Activated effector memory CD4-positive, alpha-beta T cell treated with Interleukin-2 at 50 U/mL for 16 hours (primary cell): ENCODE data around the gene PRKCG.
"Not testable (repeated sequence)": the region's sequence is repeated elsewhere in the genome, so short reads cannot be mapped to it uniquely, and the experiment has no call there.

Source experiments
- DNase-seq: peaks from one replicate; pipeline ENCODE4 v3.0.0-alpha.2; 2020

The PRKCG gene

DNA sequence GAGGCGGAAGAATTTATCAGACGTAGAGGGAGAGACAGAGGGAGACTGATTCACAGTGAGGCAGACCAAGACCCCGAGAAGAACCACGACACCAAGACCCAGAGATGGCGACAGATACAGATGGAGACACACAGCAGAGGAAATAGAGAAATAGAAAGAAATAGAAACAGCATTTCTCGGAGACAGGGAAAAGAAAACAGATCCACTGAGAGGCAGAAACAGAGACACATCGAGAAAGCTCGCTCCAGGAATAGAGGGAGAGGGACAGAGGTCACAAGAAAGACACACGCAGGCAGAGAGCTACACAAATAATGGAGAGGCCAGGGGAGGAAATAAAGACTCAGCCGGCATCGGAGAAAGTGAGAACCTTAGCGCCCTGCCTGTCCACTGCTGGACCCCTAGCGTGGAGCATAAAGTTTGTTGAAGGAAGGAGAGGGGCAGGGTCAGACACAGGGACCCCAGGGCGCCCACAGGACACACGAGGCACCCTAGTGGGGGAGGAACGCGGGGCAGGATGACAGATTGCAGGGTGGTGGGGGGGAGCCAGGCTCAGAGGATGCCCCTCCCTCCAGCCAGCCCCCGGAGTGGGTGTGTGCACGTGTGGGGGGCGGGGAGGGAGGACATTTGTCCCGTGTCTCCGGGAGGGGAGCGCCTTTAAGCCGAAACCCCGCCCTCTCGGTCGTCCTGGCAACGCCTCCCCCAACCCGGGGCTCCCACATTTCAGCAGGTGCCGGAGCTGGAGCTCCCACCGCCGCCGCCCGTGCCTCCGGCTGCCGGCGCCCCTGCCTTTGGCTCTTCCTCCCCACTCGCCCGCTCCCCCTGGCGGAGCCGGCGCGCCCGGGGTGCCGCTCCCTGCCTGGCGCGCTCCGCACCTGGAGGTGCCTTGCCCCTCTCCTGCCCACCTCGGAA is at the start of gene PRKCG:
PRKCG (plus strand) TSS at position 716 of the 909 bp plus-strand sequence. CDS start 298 bp downstream, outside the sequence.
- no peak for DNase-seq

GRCh38 chr19:53832861-53833260 is 49.1 kb upstream of the PRKCG start:
- not testable (repeated sequence) for DNase-seq

GRCh38 chr19:53838446-53838845 is 43.6 kb upstream of the PRKCG start:
- not testable (repeated sequence) for DNase-seq

DNA sequence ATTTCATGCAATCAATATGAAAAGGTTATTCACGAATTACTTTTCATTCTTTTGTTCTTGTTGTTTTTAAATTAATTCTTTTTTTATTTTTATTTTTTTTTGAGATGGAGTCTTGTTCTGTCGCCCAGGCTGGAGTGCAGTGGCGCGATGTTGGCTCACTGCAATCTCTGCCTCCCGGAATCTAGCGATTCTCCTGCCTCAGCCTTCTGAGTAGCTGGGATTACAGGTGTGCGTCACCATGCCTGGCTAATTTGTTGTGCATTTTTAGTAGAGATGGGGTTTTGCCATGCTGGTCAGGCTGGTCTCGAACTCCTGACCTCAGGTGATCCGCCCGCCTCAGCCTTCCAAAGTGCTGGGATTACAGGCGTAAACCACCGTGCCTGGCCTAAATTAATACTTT is 41.8 kb upstream of the PRKCG start:
- DNase-seq = not testable (repeated sequence)

- not testable (repeated sequence) for DNase-seq
Measured at GRCh38 chr19:53840914-53841313, 41.1 kb upstream of the PRKCG start.

DNA sequence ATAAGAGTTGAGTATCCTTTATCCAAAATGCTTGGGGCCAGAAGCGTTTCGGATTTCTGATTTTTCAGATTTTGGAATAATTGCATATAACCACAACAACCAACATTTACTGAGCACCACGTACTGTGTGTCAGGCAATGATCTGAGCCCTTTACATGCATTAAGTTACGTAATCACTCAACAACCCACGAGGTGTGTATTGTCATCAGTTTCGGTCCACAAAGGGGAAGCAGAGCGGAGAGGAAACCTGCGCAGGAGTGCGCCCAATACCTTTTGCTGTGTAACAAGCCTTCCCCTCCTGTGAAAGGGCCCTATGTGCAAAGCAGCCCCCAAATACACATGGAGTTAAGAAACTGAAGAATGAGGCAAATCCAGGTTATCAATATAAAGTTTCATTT is 37.1 kb upstream of the PRKCG start:
- no peak for DNase-seq

DNA sequence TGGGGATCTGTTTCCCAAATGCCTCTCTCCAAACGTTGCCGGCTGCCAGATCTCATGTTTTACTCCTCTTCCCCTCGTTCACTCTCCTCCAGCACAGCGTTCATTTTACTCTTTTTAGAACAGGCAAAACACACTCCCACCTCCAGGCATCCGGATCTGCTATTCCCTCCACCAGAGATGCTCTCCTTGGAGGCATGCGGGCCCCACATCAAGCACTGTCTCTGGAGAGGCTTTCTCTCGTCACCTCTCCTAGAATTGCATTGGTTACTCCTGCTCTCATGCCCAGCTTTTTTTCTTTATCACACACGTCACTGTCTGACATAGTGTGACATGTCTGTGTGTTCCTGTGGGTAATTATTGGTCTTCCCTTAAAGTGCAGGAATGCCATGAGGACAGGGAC is 34.4 kb upstream of the PRKCG start:
- DNase-seq = no peak

DNA sequence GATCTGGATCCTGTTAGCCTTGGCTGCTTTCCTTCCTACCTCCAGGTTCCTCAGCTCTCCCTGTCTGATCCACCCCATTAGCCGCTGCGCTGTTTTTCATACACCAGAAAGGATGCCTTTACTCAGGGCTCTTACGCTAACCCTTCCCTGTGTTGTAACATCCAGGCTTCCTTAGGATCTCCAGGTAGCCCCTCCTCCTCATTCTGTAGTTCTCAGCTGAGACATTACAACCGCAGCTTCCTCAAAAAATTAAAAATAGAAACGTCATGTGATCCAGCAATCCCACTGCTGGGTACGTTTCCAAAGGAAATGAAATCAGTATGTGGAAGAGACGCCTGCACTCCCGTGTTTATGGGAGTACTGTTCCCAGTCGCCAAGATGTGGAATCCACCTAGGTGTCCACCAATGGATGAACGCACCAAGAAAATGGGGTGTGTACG is 32.7 kb upstream of the PRKCG start:
- no peak for DNase-seq

DNA sequence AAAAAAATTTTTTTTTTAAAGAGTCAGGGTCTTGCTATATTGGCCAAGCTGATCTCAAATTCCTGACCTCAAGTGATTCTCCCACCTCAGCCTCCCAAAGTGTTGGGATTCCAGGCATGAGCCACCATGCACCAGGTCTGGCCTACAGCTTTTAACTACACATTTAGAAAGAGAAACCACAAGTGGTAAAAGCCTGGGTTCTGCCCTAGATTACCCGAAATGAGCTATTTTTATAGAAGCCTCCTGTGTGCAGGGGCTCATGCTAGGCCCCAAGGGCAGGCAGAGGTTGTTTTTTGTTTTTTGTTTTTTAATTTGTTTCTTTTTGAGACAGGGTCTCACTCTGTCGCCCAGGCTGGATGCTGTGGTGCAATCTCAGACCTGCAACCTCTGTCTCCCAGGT is 28.3 kb upstream of the PRKCG start:
- no peak for DNase-seq

GRCh38 chr19:53864308-53864836 is 17.6 kb upstream of the PRKCG start:
- DNase-seq = no peak

GRCh38 chr19:53865523-53865917 is 16.5 kb upstream of the PRKCG start:
- no peak for DNase-seq

DNA sequence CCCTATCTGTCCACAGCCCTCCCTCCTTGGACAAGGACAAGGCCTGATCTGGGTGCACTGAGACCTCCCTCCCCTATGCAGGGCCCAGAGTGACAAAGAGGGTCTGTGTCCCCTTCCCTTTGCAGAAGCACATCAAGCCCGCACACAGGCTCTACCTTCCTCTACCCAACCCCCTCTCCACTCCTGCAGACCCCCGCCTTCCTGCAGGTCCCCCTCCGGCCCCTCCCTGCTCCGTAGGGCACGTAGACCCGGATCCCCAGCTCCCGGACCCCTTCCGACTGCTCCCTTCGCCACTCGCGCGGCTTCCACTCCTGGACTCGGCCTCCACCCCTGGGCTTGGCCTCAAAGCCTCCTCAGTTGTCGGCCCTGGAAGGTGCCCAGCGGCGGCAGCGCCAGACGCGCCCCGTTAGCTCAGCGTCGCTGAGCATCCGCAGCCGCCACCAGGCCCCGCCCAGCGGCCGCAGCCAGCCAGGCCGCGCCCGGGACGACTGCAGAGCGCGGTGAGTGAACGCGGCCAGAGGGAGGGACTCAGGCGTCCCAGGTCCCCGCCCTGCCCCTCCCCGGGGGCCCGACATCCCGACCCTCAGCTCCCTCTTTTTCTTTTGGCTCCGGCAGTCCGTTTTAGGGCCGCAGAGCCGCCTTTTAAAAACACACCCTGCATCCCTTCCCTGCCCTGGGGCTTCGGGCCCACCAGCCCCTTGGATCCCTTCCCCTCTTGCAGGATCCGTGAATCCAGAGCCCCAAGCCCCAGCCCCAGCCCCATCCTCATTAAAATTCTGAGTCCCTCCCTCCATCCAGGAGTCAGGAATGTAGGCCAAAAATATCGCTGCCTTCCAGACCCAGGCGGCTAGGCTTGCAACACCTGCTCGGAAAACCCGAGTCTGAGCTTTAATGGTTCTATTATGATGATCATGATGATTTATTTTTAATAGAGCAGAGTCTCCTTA is 15.8 kb upstream of the PRKCG start:
- DNase-seq = peak; percentile 62

DNA sequence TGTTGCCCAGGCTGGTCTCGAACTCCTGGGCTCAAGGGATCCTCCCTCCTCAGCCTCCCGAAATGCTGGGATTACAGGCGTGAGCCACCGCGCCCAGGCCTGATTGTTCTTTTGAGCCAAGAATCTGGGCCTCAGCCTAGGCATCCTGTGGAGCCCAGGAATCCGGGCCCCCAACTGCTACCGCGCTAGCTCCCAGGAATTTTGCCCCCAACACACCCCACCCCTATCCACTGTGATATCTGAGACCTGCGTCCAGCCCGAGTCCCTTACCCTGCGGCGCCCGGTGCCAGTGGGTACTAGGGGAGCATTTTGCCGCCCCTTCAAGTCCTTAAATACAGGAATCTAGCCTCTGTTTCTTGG is 15.2 kb upstream of the PRKCG start:
- DNase-seq = no peak

DNA sequence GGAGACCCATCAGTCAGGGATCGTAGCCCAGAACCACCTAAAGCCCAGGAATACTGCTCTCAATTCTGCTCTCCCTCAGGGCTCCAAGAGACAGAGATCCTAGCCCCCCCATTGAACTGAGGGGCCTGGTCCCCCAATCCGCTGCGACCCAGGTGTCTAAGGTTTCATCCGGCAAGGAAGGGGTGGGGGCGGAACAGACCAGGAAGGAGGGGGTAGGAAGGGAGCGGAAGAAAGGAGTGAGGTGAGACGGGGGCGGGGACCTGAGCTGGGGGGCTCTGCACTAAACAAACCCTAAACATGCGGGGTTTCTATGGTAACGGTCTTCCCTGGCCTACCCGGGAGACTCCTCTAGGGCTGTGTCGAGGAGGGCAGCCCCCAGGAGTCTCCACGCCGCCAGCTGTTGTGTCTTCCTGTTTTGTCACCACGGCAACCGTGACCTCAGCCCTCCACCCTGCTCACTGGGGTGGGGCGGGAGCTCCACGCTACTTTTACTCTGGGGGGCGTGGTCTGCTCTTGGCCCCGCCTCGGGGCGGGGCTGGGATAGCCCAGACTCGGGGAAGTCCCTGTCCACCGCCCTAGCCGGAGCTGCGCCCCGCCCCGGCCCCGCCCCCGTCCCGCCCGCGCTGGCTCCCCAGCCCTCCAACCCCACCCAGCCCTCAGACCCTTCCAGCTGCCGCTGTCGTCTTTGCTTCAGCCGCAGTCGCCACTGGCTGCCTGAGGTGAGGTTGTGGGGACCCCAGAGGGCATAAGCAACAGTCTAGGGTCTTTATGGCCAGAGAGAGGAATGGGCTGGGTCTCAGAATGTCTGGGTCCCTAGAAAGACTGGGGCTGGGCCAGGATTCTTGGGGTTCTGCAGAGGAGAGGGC is 14.5 kb upstream of the PRKCG start, which contains the start of gene MYADM:
MYADM (plus strand) TSS at position 659 of the 866 bp plus-strand sequence. CDS start 5,647 bp downstream, outside the sequence.
- peak; percentile 100 for DNase-seq

- DNase-seq = no peak
Measured at GRCh38 chr19:53868091-53868891, 13.7 kb upstream of the PRKCG start.

DNA sequence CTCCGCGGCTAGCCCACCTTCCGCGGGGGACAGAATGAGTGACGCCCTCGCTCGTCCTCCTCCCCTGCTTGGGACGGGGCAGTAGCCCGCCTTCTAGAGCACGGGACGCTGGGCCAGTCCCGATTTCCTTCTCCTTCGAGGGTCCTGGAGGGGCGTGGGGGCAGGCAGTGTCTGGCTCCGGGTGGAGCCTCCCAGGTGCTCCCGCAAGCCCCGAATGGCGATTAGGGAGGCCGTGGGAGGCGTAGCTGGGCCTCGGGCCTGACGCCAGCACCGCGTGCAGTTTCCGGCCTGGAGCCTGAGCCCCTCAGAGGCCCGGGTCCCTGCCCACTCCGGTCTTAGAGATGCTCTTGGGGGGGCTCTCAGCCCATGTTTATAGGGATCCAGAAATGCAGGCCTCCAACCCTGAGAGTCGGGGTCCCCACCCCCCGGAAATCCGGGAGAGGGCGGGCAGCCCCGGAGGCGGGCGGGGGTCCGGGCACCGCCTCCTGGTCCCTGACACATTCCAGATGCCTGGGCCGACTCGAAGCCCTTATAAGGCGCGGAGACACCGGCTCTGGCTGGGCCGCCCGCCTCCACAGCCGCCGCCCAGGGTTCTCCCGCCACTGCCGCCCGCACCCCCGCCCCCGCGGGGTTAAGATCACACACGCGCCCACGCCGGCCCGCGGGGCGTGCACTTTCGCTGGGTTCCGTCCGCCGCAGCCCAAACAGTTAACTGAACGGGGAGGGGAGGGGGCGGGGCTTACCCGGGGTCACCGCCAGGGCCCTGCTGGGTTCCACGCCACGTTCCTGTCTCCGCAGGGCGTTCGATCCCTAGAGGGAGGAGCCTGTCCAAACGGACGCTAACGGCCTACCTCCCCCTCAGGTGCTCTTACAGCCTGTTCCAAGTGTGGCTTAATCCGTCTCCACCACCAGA is 12.8 kb upstream of the PRKCG start:
- DNase-seq = peak; percentile 73

- not testable (repeated sequence) for DNase-seq
Measured at GRCh38 chr19:53869805-53870484, 12.1 kb upstream of the PRKCG start.

GRCh38 chr19:53870485-53870844 is 11.5 kb upstream of the PRKCG start:
- no peak for DNase-seq

DNA sequence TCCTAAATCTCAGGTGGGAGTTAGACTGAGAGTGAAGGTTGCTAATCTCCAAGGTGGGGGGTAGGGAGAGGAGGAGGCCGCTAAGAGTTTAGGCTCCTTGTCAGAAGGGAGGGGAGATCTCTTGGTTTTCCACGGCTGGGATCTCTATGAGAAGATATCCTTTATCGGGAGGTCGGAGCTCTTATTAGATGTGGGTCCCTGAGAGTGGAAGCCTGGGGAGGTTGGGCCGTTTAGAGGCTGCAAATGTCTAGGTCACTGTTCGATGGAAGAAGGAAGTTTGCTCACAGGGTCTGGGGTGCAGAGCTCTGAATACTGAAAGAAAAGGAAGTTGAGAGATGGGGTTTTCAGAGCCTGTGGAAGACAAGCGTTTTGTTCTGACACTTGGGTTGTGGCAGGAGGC is 10.5 kb upstream of the PRKCG start:
- DNase-seq = no peak

DNA sequence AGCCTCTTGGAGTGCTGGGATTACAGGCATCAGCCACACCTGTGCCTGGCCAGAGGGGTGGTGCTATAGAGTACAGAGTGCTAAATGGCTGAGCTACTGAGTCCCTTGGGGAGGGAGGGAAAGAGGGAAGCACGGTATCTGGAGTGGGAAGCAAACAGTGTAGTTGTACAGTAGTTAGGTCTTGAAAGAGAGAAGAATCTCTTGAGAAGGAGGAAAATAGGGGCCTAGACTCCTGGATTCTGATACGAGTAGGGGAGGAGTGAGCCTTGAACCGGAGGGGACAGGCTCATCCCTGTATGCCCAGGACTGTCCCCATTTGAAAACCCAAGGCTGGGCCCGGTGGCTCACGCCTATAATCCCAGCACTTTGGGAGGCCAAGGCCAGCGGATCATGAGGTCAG is 9.2 kb upstream of the PRKCG start:
- DNase-seq = no peak
